Fibroblast of pulmonary artery (primary cell): ENCODE data around the gene NCKAP5.
A peak's percentile ranks its signal among the peaks of the same experiment; 100 is the strongest.

Experiments
- DNase-seq: peaks from one replicate; pipeline ENCODE4 v3.0.0-alpha.2; 2010; ENCODE audit warnings: low read depth
- H3K4me3 ChIP-seq: replicated peaks from 2 replicates; pipeline ENCODE4 v1.5.1; 2011; ENCODE audit warnings: low read depth, mild to moderate bottlenecking, control low read depth, low read length, moderate library complexity
- CTCF ChIP-seq: IDR thresholded peaks from 2 replicates; pipeline ENCODE4 v1.5.1; 2011; ENCODE audit warnings: mild to moderate bottlenecking, control low read depth, low read length, inconsistent platforms; ENCODE audit errors: missing control alignments

Gene NCKAP5

GRCh38 chr2:133082034-133082433 is 486.2 kb downstream of the NCKAP5 start:
- no peak overlapping the region for H3K4me3 ChIP-seq
- TF ChIP-seq CTCF: no peak
- no peak for DNase-seq

- TF ChIP-seq CTCF: no peak
- DNase-seq: no peak
Observed at GRCh38 chr2:133080822-133081221, 487.4 kb downstream of the NCKAP5 start.

GRCh38 chr2:133078667-133079411 is 489.4 kb downstream of the NCKAP5 start:
- no peak overlapping the region for H3K4me3 ChIP-seq
- TF ChIP-seq CTCF: no peak
- no peak for DNase-seq

More at GRCh38 chr2:133080822-133081221, 487.4 kb downstream of the NCKAP5 start:
- H3K4me3 ChIP-seq: no peak overlapping the region

GRCh38 chr2:133077269-133077822 is 490.9 kb downstream of the NCKAP5 start:
- DNase-seq: peak; percentile 55
- no peak for TF ChIP-seq CTCF
- no peak overlapping the region for H3K4me3 ChIP-seq

GRCh38 chr2:133072837-133073694 is 495.2 kb downstream of the NCKAP5 start:
- TF ChIP-seq CTCF: no peak
- DNase-seq: no peak
- no peak overlapping the region for H3K4me3 ChIP-seq

GRCh38 chr2:133063775-133064174 is 504.5 kb downstream of the NCKAP5 start:
- DNase-seq: peak; percentile 44
- H3K4me3 ChIP-seq: no peak overlapping the region
- no peak for TF ChIP-seq CTCF
